ENCODE results near the gene CCDC43. TPM values are rescaled to one million over a fixed set of nuclear protein-coding genes. Genes with fewer than 3 reads are reported as not detected.

The CCDC43 gene
- total and polyA plus RNA-seq, 9 of the 15 experiments (the other 6 are each of a cell fraction or from before 2014, with no cell fraction given) = 11.7 to 42.3 (median 25.9) TPM

DNA sequence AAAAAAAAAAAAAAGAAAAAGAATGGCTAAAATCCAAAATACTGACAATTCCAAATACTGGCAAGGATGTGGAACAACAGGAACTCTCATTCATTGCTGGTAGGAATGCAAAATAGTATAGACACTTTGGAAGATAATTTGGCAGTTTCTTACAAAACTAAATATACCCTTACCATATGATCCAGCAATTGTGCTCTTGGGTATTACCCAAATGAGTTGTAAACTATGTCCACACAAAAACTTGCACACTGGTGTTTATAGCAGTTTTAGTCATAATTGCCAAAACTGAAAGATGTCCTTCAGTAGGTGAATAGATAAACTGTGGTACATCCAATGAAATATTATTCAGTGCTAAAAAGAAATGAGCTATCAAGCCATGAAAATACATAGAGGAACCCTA lies 41.8 kb downstream of the CCDC43 start:
- no peak overlapping the region for H3K4me3 ChIP-seq
- TF ChIP-seq RB1 (IDR thresholded peaks at IDR 0.05; ENCODE audit: low read depth) (no peak), ZZZ3 (IDR thresholded peaks at IDR 0.05) (no peak), TCF3 (CRISPR knock-in tag; IDR thresholded peaks at IDR 0.05) (no peak), NELFE (IDR thresholded peaks at IDR 0.05; ENCODE audit: insufficient read depth, insufficient read length) (no peak), BHLHE40 (IDR thresholded peaks at IDR 0.05; ENCODE audit: low read length) (no peak), ZFP1 (CRISPR knock-in tag; IDR thresholded peaks at IDR 0.05) (no peak), CHD2 (IDR thresholded peaks at IDR 0.05; ENCODE audit: low read depth, low read length) (no peak), PML (IDR thresholded peaks at IDR 0.05; ENCODE audit: low read length) (no peak), PYGO2 (tag; IDR thresholded peaks at IDR 0.05) (no peak), OTX1 (CRISPR knock-in tag; IDR thresholded peaks at IDR 0.05) (no peak), STAT5B (CRISPR knock-in tag; IDR thresholded peaks at IDR 0.05) (no peak), ZNF134 (CRISPR knock-in tag; conservative IDR thresholded peaks at IDR 0.05) (no peak)
- TF ChIP-seq, protein P1, sequence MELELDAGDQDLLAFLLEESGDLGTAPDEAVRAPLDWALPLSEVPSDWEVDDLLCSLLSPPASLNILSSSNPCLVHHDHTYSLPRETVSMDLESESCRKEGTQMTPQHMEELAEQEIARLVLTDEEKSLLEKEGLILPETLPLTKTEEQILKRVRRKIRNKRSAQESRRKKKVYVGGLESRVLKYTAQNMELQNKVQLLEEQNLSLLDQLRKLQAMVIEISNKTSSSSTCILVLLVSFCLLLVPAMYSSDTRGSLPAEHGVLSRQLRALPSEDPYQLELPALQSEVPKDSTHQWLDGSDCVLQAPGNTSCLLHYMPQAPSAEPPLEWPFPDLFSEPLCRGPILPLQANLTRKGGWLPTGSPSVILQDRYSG (tag; conservative IDR thresholded peaks at IDR 0.05; ENCODE audit: low read depth) = no peak
- TF ChIP-seq, protein P2, sequence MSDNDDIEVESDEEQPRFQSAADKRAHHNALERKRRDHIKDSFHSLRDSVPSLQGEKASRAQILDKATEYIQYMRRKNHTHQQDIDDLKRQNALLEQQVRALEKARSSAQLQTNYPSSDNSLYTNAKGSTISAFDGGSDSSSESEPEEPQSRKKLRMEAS (CRISPR knock-in tag; IDR thresholded peaks at IDR 0.05) = no peak
- TF ChIP-seq, protein P3, sequence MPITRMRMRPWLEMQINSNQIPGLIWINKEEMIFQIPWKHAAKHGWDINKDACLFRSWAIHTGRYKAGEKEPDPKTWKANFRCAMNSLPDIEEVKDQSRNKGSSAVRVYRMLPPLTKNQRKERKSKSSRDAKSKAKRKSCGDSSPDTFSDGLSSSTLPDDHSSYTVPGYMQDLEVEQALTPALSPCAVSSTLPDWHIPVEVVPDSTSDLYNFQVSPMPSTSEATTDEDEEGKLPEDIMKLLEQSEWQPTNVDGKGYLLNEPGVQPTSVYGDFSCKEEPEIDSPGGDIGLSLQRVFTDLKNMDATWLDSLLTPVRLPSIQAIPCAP (CRISPR knock-in tag; IDR thresholded peaks at IDR 0.05; ENCODE audit: borderline replicate concordance) = no peak
- DNase-seq (ENCODE audit: extremely low read depth in 1 of 4, low spot score in 3 of 4) (no peak), ATAC-seq (no peak), FAIRE-seq (no peak)
- no peaks in the 10 kb centered on the region for H3K36me3 ChIP-seq (ENCODE audit: control insufficient read depth, insufficient read depth, low read length)
- BruUV-seq (replicated peaks) = no TSS peak
- H3K9me3 ChIP-seq (replicated peaks; ENCODE audit: control insufficient read depth, insufficient read depth, low read depth, low read length) = no peaks in the 10 kb centered on the region
- no peaks in the 10 kb centered on the region for H3K9me1 ChIP-seq (ENCODE audit: control insufficient read depth, insufficient read depth, low read length)
- H3K27ac ChIP-seq (ENCODE audit: extremely low read depth, low read depth, low read length) = no peak overlapping the region
- no peaks in the 10 kb centered on the region for H4K20me1 ChIP-seq (replicated peaks; ENCODE audit: control insufficient read depth, insufficient read depth, low read length)
- CTCF ChIA-PET (ENCODE audit: low intra/inter-chr PET ratio) = interaction anchor here (0.7 kb wide), 1 partner anchor 18 kb away, joined by 3 read pairs; no protein-coding TSS in a partner anchor
- H2AFZ ChIP-seq (ENCODE audit: low read depth, low read length) = no peak overlapping the region
- POLR2A ChIA-PET = no interaction called here
- H3K9ac ChIP-seq (ENCODE audit: insufficient read depth in 1 of 2, low read depth in 2 of 2, low read length in 2 of 2) = no peak overlapping the region
- intact Hi-C loops (cut with micrococcal nuclease) (no loop called here), in situ Hi-C loops (cut with MboI) (no loop called here)
- H3K27me3 ChIP-seq (ENCODE audit: control insufficient read depth in 2 of 2, insufficient read depth in 2 of 2, low read length in 2 of 2) = peaks cover 17 to 19% of the 10 kb centered on the region in 2 experiments
- no peaks in the 10 kb centered on the region for H3K79me2 ChIP-seq (ENCODE audit: control insufficient read depth, insufficient read depth, low read length)
- H3K4me2 ChIP-seq (ENCODE audit: insufficient read depth, low read length) = no peak overlapping the region
- H3K4me1 ChIP-seq (replicated peaks in 1 of 2; ENCODE audit: control insufficient read depth in 2 of 2, insufficient read depth in 2 of 2, low read length in 2 of 2) = peaks cover 0 to 3% of the 10 kb centered on the region in 2 experiments; a peak in 2 of 5 replicates
